GM12892 (cell line): Measurements from ENCODE around the gene GRHL1.

Experiments used
- POLR2A ChIP-seq: IDR thresholded peaks from 2 replicates; pipeline ENCODE4 v1.6.1; 2011; ENCODE audit warnings: low read depth, low read length, control low read depth
- POLR2AphosphoS5 ChIP-seq: IDR thresholded peaks from 2 replicates; pipeline ENCODE4 v1.6.1; 2011; ENCODE audit warnings: low read depth, low read length, control low read depth

DNA sequence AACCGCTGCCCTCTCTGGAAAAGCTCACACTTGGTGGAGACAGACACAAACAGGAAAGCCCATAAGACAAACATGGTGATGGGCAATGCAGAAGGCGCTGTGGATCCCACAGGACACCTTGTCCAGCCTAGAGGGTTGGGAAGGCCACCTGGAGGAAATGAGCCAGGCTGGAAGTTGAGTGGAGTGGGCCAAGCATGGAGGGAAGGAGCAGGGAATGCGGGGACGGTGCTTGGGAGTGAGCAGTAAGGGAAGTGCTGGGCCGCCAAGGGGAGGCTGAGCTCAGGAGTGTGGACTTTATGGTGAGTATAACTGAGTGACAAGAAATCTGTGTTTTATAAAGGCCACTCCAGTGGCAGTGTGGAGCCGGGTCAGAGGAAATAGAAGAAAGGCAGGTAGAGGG lies 2.8 kb upstream of the GRHL1 start:
- TF ChIP-seq POLR2AphosphoS5 (no peak), POLR2A (no peak)
